Measurements from ENCODE around the gene TOR1A.

GRCh38 chr9:129822898-129823541 is 916 bp downstream of the TOR1A start:
- TF ChIP-seq CTCF (IDR thresholded peaks at IDR 0.05): no peak
- TF ChIP-seq POLR2A (IDR thresholded peaks at IDR 0.05): no peak

Data from adrenal gland (tissue), 5 donors.